Measurements from ENCODE around the gene GNB4. TPM values are rescaled to one million over a fixed set of nuclear protein-coding genes. Genes with fewer than 3 reads are reported as not detected.

Gene GNB4
- 13.6 TPM for total RNA-seq
- long read RNA-seq, full-length matches to known transcripts: 9 of 22 reads
- long read RNA-seq, partial matches to known transcripts: 4 of 22 reads
- long read RNA-seq, other reads (novel, unspliced or antisense): 9 of 22 reads

- ATAC-seq (ENCODE audit: poor library complexity): peak; percentile 93
- intact Hi-C loops (cut with DNase I): no loop called here
- DNase-seq: peak; percentile 92
Observed at GRCh38 chr3:179451265-179452175, at the start of gene GNB4. Gene GNB4 (minus strand): TSS chr3:179451470. CDS start chr3:179426200, 25,270 bp downstream.

DNA sequence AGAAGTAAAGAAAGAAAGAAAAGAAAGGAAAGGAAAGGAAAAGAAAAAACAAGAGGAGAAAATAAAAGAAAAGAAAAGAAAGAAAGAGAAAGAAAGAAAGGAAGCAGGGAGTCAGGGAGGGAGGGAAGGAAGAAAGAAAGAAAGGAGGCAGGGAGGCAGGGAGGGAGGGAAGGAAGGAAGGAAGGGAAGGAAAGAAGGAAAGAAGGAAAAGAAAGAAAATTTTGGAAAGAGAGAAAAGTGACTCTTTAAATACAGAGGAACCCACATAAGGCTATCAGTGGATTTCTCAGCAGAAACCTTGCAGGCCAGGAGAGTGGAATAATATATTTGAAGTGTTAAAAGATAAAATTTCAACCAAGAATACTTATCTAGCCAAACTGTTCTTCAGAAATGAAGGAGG is 44.2 kb upstream of the GNB4 start:
- intact Hi-C loops (cut with DNase I): no loop called here
- no peak for DNase-seq
- ATAC-seq (ENCODE audit: poor library complexity): no peak

DNA sequence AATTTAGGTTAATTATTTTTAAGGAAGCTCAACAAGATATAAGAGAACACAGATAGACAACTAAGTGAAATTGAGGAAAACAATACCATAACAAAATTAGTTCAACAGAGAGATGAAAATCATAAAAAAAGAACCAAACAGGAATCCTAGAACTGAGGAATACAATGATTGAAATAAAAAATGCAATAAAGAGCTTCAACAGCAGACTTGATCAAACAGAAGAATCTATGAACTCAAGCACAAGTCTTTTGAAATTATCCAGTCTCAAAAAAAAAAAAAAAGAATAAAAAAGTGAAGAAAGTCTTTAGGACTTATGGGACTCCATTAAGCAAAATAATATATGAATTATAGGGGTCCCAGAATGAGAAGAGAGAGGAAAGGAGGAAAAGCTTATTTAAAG is 42.0 kb upstream of the GNB4 start:
- DNase-seq (no peak), ATAC-seq (ENCODE audit: poor library complexity) (no peak)
- intact Hi-C loops (cut with DNase I): no loop called here

GRCh38 chr3:179488213-179488612 is 36.9 kb upstream of the GNB4 start:
- ATAC-seq (ENCODE audit: poor library complexity) (no peak), DNase-seq (no peak)
- intact Hi-C loops (cut with DNase I): no loop called here

DNA sequence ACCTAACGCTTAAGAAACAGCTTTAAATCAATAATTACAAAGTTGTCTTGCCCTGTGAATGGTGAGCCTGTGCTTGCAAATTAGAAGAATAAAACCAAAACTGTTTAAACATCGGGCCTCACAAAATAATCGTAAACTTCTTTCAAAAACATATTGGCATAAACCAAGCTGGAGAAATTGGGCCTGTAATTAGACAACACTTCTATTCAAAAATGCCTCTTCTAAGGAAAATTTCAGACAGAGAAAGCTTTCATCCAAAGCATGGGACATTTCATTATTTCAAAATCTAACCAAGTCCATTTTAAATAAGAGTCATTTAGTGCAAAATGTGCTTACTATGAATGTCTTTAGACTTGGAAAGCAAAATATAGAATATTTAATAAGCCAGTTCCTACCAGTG is 35.5 kb upstream of the GNB4 start:
- intact Hi-C loops (cut with DNase I): no loop called here
- DNase-seq (no peak), ATAC-seq (ENCODE audit: poor library complexity) (no peak)

GRCh38 chr3:179482857-179483256 is 31.6 kb upstream of the GNB4 start:
- ATAC-seq (ENCODE audit: poor library complexity) (no peak), DNase-seq (no peak)
- intact Hi-C loops (cut with DNase I): no loop called here

GRCh38 chr3:179476215-179476614 is 24.9 kb upstream of the GNB4 start:
- intact Hi-C loops (cut with DNase I): no loop called here
- no peak for ATAC-seq (ENCODE audit: poor library complexity)

GRCh38 chr3:179474480-179474879 is 23.2 kb upstream of the GNB4 start:
- intact Hi-C loops (cut with DNase I): no loop called here
- ATAC-seq (ENCODE audit: poor library complexity): no peak

More at GRCh38 chr3:179476215-179476614, 24.9 kb upstream of the GNB4 start:
- no peak for DNase-seq

DNA sequence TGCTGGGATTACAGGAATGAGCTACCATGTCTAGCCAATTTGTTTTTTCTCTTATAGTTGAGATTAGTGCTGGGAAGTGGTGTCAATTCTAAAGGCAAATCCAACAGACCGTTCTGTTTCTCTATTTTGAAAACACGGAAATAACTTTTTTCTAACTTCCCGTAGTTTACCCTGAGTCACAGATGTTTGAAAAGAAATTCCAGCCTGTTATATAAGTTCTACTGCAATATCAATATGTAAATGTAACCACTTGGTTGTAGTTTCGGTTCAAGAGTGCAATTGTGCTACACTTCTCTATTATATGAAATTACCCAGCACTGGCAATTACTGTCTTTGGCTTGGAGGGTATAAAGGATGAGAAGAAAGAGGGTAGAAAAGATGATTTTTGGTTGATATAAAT is 22.3 kb upstream of the GNB4 start:
- no peak for DNase-seq
- ATAC-seq (ENCODE audit: poor library complexity): peak; percentile 51
- intact Hi-C loops (cut with DNase I): no loop called here

More at GRCh38 chr3:179474480-179474879, 23.2 kb upstream of the GNB4 start:
- no peak for DNase-seq

- DNase-seq (no peak), ATAC-seq (ENCODE audit: poor library complexity) (no peak)
- intact Hi-C loops (cut with DNase I): no loop called here
Observed at GRCh38 chr3:179464323-179465092, 13.2 kb upstream of the GNB4 start.

GRCh38 chr3:179463319-179463718 is 12.0 kb upstream of the GNB4 start:
- no peak for DNase-seq
- ATAC-seq (ENCODE audit: poor library complexity): no peak
- intact Hi-C loops (cut with DNase I): no loop called here

DNA sequence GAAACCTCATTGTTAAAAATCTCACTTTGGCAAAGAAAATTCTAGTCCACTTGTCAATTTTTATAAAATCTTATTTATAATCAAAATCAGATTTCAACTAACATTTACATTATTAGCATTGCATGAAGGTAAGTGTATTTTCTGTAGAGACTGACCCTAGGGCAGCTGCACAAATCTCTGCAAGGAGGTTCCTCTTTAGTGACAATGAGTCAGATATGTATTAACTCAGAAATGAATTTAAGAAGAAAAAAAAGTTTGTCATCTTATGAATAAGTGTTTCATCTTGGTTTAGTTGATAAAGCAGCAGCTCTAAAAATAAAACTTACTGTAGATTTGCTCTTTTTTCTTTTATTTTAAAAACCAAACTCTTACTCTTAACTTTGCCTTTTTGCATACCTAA is 9.0 kb upstream of the GNB4 start:
- intact Hi-C loops (cut with DNase I): no loop called here
- DNase-seq (no peak), ATAC-seq (ENCODE audit: poor library complexity) (no peak)

- ATAC-seq (ENCODE audit: poor library complexity) (no peak), DNase-seq (no peak)
- intact Hi-C loops (cut with DNase I): no loop called here
Observed at GRCh38 chr3:179455954-179456353, 4.7 kb upstream of the GNB4 start.

DNA sequence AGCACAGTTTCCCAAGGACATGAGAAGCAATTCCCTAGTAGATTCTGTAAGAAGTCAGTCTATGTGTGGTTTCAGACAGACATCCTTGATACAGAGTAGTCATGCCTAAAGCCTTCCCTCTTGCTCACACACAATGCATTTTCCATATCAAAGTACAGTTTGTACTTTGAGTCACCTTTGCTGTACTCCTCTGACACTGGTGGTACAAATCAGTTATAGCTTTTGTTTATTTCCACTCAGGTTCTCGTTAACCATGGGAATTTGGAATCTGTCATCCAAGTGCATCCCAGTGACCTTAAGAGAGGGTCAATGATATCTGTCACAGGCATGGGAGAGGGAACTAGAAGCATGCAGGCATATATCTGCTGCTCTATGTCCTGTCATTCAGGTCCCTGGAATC is 3.6 kb upstream of the GNB4 start:
- intact Hi-C loops (cut with DNase I): no loop called here
- no peak for DNase-seq
- no peak for ATAC-seq (ENCODE audit: poor library complexity)

DNA sequence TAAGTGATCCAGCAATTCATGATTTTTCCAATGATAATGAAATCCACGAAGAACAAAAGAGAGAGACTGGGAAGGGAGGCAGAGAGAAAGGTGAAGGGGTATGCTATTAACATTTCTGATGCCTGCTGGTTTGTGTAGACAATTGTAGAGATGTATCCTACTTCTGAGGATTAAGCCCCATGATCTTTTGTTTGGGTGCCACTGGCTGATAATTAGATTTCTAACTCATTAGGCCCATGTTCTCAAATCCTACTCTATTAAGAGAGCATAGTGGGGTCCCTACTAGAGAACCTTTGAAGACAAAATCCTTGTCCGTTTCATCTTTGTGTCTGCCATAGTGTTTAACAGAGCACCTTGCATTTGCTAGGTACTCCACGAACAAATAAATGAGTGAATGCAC is 2.7 kb upstream of the GNB4 start:
- intact Hi-C loops (cut with DNase I): no loop called here
- no peak for ATAC-seq (ENCODE audit: poor library complexity)
- DNase-seq: no peak

- ATAC-seq (ENCODE audit: poor library complexity) (no peak), DNase-seq (no peak)
- intact Hi-C loops (cut with DNase I): no loop called here
Observed at GRCh38 chr3:179452872-179453271, 1.6 kb upstream of the GNB4 start.

DNA sequence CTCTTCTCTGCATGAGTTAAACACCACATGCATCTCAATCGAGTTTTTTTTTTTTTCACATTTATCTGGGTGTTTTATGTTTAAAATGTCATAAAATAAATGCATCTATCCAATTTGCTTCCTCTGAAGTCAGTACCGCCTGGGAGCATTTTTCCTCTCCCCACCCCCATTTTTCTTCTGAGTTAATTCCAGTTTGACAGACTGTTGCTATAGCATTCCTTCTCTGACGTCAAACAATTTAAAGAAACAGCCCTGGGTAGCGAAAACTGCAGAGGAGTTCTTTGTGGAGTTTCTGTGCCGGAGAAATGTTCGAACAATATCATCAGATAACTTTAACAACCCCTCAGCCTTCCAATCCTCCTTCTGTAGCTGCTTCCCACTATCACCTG is 900 bp upstream of the GNB4 start:
- no peak for ATAC-seq (ENCODE audit: poor library complexity)
- no peak for DNase-seq

DNA sequence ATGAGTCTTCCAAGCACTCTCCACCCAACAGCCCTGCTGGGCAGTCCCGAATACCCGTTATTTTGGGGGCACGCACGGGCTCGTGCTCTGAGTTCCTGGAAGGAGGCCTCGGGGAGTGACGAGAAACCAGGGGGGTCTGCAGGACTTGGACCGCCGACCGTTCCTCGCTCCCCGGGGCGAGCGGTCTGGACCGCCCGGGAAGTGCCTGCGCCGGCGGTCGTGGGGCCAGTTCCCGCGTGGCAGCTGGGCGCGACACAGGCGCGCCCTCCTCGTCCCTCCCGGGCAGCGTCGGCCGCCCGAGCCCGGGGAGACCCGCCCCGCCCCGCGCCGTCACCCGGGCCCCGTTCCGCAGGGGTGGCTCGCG is 387 bp downstream of the GNB4 start:
- ATAC-seq (ENCODE audit: poor library complexity) (peak; percentile 83), DNase-seq (no peak)
- intact Hi-C loops (cut with DNase I): no loop called here

More for the DNA sequence above, 900 bp upstream of the GNB4 start:
- intact Hi-C loops (cut with DNase I): no loop called here

DNA sequence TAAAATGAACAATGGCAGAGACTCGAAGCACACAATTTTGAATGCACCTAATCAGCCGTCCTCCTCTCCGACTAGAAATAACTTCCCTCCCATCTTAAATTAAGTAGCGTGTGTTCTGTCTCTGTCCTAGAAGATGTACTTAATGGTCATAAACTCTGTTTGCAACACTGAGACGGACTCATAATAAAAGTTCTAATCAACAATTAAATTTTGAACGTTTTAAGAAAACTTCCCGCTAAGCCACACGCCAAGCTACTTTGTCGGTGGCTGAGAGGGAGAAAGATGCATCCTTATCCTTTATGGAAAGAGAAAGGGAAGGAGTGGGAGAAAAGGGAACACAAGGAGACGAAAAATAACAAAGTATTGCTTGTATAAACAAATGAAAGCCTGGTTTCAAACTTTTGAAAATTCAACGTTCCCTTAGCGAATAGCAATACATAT is 989 bp downstream of the GNB4 start:
- DNase-seq (no peak), ATAC-seq (ENCODE audit: poor library complexity) (no peak)
- intact Hi-C loops (cut with DNase I): no loop called here

DNA sequence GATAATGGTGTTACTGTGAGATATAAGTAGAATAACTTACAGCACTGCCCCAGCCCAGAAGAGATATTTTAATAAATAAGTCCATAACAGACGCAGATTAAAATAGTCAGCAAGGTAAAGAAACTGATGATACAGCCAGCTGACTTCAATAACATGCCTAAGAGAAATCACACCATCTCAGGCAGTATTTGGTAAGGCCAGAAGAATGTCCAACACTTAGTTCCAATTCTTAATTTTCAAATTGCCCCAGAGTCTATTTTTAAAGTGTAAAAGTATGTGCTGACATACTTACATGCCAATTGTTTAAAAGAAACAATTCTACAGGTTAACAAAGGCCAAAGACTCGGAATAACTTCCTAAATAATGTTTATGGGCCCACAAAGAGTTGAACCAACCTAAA is 1.6 kb downstream of the GNB4 start:
- no peak for ATAC-seq (ENCODE audit: poor library complexity)
- intact Hi-C loops (cut with DNase I): no loop called here
- no peak for DNase-seq

Data from Right ventricle myocardium superior (tissue), 1 donor.